CD4-positive, alpha-beta T cell treated with Interleukin-15 for 1 hour (primary cell): ENCODE measurements around the gene CCDC30.

Source experiments
- DNase-seq: peaks from one replicate; pipeline ENCODE4 v3.0.0-alpha.2; 2020

CCDC30 gene

GRCh38 chr1:42698081-42698813 lies 235.2 kb downstream of the CCDC30 start:
- DNase-seq = no peak

GRCh38 chr1:42700006-42700405 lies 236.9 kb downstream of the CCDC30 start:
- no peak for DNase-seq

- no peak for DNase-seq
These were observed 240.9 kb downstream of the CCDC30 start for GRCh38 chr1:42703888-42704464.
